GM12875 (cell line): ENCODE measurements around the gene C1orf94.

Source experiments
- H3K4me3 ChIP-seq: one replicate; pipeline ENCODE4 v1.5.1; 2011; ENCODE audit warnings: low read depth, low read length, control low read depth
- TF ChIP-seq, protein P1 (sequence below): IDR thresholded peaks from 2 replicates; pipeline ENCODE4 v1.5.1; 2011; ENCODE audit warnings: low read depth, mild to moderate bottlenecking, control low read depth, inconsistent platforms, low read length, moderate library complexity, borderline replicate concordance; ENCODE audit not compliant: insufficient read depth

Gene C1orf94

DNA sequence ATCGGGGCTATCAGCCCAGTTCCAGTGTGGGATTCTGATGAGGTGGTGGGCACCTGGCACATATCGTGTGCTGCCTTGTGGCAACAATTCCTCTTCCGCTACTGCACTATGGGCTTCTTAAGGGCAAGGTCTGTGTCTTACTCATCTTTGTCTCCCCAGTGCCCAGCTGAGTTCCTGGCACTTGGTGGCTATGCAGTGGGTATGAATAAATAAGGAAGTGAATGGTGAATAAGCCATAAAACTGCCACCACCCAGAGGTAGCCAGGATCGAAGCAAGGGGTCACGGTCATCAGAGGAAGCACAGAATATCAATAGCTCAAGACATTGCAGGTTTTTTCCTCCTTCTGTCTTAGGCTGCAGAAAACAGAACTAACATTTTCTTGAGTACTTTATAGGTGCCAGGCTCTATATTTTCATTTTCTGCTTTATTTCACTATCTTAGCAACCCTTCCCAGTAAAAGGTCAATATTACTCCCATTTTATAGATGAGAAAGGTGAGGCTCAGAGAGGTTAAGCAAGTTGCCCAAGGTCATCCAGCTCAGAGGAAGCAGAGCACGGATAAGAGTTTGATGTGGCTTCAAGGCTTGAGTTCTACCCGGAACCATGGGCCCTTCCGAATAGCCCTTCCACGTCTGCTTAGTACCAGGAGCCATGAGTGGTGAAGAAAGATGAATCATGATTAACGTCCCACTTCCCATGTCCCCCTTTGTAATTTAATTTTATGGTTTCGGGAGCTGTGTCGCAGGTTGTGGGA, 10.2 kb downstream of the C1orf94 start:
- H3K4me3 ChIP-seq, result no peak overlapping the region
- TF ChIP-seq, protein P1, sequence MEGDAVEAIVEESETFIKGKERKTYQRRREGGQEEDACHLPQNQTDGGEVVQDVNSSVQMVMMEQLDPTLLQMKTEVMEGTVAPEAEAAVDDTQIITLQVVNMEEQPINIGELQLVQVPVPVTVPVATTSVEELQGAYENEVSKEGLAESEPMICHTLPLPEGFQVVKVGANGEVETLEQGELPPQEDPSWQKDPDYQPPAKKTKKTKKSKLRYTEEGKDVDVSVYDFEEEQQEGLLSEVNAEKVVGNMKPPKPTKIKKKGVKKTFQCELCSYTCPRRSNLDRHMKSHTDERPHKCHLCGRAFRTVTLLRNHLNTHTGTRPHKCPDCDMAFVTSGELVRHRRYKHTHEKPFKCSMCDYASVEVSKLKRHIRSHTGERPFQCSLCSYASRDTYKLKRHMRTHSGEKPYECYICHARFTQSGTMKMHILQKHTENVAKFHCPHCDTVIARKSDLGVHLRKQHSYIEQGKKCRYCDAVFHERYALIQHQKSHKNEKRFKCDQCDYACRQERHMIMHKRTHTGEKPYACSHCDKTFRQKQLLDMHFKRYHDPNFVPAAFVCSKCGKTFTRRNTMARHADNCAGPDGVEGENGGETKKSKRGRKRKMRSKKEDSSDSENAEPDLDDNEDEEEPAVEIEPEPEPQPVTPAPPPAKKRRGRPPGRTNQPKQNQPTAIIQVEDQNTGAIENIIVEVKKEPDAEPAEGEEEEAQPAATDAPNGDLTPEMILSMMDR, result no peak

DNA sequence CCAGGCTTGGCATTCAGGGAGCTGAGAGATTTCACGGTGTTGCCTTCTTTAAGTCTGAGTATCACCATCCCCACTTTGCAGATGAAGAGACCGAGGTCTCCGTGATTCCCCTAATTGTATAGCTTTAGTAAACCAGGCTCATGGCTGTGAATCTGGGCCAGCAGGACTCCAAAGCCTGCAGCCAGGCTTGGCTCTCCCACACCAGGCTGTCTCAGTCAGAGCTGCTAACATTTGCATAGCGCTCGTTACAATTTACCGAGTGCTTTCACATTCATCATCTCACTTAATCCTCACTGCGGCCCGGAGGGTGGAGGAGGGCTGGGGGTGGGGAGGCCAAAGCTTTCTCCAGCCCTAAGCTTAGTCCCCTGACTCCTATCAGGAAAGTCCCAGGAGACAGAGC, 11.7 kb downstream of the C1orf94 start:
- no peak overlapping the region for H3K4me3 ChIP-seq
- TF ChIP-seq, protein P1, result no peak

DNA sequence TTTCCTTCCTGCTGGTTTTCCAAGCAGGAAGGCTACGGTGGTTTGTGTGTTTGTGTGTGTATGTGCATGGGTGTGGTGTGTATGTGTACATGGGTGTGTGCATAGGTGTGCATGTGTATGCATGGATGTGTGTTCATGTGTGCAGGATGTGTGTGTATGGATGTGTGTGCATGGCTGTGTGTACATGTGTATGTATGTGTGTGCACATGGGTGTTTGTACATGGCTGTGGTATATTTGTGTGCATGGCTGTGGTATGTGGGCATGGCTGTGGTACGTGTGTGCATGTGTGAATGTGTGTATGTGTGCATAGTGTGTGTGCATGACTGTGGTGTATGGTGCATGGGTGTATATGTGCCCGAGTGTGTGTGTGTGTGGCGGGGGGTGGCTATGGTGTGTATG, 12.3 kb downstream of the C1orf94 start:
- no peak overlapping the region for H3K4me3 ChIP-seq
- TF ChIP-seq, protein P1, result no peak

DNA sequence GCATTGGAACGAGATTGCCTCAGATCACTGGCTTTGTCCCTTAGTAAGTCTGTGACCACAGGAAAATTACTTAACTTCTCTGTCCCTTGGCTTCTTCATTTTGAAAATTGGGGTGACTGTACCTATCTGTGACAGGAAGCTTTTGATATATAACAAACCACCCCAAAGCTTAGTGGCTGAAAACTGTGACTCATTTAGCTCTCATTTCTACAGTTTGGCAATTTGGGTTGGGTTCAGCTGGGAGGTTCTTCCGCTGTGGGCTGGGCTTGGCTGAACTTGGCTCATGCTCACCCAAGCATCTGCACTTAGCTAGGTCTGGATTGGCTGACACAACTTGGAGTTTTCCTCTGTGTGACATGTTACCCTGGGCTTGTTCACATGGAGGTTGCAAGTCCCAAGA, 14.0 kb downstream of the C1orf94 start:
- TF ChIP-seq, protein P1, result no peak
- no peak overlapping the region for H3K4me3 ChIP-seq

DNA sequence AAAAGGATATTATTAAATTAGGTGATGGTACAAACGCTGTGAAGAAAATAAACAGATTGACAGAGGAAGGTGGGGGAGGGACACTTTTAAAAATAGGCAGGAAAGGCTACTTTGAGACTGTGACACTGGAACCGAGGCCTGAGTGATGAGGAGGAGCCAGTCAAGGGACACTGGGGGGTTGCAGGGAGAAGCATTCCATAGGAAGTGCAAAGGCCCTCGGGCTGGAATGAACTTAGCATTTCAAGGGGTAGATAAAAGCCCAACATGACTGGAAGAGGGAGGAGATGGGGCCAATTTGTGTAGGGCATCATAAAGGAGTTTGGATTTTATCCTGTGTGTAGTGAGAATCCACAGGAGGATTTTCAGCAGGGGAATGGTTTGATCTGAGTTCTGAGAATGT, 15.9 kb downstream of the C1orf94 start:
- TF ChIP-seq, protein P1, result no peak
- no peak overlapping the region for H3K4me3 ChIP-seq

DNA sequence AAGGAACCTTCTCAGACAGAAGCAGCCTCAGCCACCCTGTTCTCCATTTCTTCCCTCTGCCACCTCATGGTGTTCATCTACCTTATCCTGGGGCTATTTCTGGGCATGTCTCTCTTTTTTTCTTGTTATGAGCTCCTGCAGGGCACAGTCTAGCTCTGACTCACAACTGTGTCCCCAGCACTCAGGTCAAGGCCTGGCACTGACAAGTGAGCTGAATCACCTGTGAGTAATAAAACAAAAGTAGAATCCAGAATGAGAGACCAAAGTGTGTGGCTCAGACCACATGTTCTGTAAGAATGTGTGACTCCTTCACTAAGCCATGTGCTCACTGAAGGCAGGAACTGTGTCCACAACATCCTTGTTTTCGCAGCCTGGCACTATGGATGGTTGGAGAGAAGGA, 23.2 kb downstream of the C1orf94 start:
- H3K4me3 ChIP-seq, result no peak overlapping the region
- TF ChIP-seq, protein P1, result no peak

DNA sequence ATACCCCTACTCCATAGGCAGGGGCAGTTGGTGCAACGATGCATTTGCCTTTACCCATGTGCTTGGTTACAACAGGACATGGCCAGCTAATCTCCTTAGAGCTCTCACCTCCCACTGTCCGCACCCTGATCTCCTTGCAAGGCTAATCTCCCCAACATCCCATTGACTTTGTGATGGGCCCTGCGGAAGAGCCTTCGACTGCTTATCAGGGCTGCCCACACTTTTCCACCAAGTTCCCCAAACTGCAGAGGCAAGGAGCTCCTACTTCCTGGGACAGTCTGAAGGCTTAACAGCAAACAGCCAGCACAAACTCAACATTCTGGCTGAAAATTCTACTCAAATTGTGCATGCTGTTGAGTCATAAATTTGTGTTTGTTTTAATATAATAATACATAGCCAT, 36.0 kb downstream of the C1orf94 start:
- TF ChIP-seq, protein P1, result no peak

More for the DNA sequence above, 36.0 kb downstream of the C1orf94 start:
- H3K4me3 ChIP-seq, result no peak overlapping the region
